ENCODE results near the gene NUP42. TPM values are rescaled to one million over a fixed set of nuclear protein-coding genes. Genes with fewer than 3 reads are reported as not detected.
"Not testable (repeated sequence)": the region's sequence is repeated elsewhere in the genome, so short reads cannot be mapped to it uniquely, and the experiment has no call there.

Gene NUP42
- total RNA-seq, 1 experiment from 2014 or later, result 38.6 TPM

DNA sequence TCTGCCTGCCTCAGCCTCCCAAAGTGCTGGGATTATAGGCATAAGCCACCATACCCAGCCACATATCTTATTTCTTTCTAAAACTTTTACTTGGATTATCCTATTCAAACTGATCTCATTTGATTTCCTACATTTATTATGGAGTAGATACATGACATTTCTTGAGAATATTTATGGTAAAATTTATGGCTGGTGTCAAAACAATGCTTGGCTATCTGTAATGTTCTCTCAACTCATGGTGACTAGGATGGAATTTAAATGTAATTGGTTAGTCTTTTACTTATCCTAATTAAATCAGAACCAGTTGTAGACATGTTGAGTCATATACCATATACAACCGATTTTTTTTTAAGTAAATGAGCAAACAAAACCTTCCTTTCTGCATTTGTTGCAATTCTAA, 4.1 kb downstream of the NUP42 start:
- BruUV-seq (replicated peaks), result no TSS peak
- TF ChIP-seq, protein P1, sequence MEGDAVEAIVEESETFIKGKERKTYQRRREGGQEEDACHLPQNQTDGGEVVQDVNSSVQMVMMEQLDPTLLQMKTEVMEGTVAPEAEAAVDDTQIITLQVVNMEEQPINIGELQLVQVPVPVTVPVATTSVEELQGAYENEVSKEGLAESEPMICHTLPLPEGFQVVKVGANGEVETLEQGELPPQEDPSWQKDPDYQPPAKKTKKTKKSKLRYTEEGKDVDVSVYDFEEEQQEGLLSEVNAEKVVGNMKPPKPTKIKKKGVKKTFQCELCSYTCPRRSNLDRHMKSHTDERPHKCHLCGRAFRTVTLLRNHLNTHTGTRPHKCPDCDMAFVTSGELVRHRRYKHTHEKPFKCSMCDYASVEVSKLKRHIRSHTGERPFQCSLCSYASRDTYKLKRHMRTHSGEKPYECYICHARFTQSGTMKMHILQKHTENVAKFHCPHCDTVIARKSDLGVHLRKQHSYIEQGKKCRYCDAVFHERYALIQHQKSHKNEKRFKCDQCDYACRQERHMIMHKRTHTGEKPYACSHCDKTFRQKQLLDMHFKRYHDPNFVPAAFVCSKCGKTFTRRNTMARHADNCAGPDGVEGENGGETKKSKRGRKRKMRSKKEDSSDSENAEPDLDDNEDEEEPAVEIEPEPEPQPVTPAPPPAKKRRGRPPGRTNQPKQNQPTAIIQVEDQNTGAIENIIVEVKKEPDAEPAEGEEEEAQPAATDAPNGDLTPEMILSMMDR (IDR thresholded peaks at IDR 0.05; ENCODE audit: insufficient read depth in 1 of 2, low read depth in 1 of 2, low read length in 1 of 2, severe bottlenecking in 1 of 2, unreplicated experiment in 1 of 2), result no peak
- no peak overlapping the region for H3K27ac Mint-ChIP-seq (ENCODE audit: unreplicated experiment)
- DNase-seq, result no peak
- ChIA-PET POLR2A (no interaction called here), CTCF (interaction anchor here (0.9 kb wide), 1 partner anchor 14 kb away, joined by 4 read pairs; no protein-coding TSS in a partner anchor)
- no peaks in the 10 kb centered on the region for H3K9me3 Mint-ChIP-seq (ENCODE audit: unreplicated experiment)
- intact Hi-C loops (cut with micrococcal nuclease; ENCODE audit: unreplicated experiment), result loop anchor here (1.0 to 10.0 kb wide), 3 partner anchors 76 to 349 kb away; partner anchors contain the start of gene TRA2A
- no peaks in the 10 kb centered on the region for H3K4me1 Mint-ChIP-seq (ENCODE audit: low read depth, unreplicated experiment)
- H3K4me1 ChIP-seq, result 0 out of 2 replicates have a peak, but pooled peaks cover 6% of the 10 kb centered on the region
- peaks cover 68% of the 10 kb centered on the region for H3K36me3 Mint-ChIP-seq (ENCODE audit: insufficient read depth, unreplicated experiment)
- peaks cover under 1% of the 10 kb centered on the region; the same call in 1 of the 2 replicates for H3K36me3 ChIP-seq (ENCODE audit: control insufficient read depth, insufficient read depth, low read length)
- no peak overlapping the region for H3K4me3 Mint-ChIP-seq (ENCODE audit: unreplicated experiment)
- no peaks in the 10 kb centered on the region for H3K27me3 Mint-ChIP-seq (ENCODE audit: insufficient read depth, unreplicated experiment)
- H3K27me3 ChIP-seq (replicated peaks; ENCODE audit: control insufficient read depth, insufficient read depth, low read length), result no peaks in the 10 kb centered on the region
- H3K4me3 ChIP-seq (ENCODE audit: low read depth, low read length), result no peak overlapping the region
- H3K9me3 ChIP-seq, result no peaks in the 10 kb centered on the region

DNA sequence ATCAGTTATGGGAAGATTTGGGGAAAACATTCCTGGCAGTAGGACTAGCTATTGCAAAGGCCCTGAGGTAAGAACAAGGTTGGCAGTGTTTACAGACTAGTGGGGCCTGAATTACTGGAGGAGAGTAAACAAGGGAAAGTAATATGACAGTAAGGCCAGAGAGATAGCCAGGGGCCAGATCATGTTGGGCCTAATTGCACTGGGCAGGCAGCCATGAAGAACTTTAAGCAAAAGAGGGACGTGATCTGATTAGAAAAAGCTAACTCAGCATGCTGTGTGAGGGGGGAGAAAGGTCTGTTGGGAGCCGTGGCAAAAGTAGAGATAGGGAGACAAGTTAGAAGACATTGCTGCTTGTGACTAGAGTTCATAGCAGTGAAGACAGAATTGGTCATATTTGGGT, 9.2 kb downstream of the NUP42 start:
- DNase-seq, result no peak
- Mint-ChIP-seq H3K4me1 (ENCODE audit: low read depth, unreplicated experiment) (no peaks in the 10 kb centered on the region), H3K36me3 (ENCODE audit: insufficient read depth, unreplicated experiment) (peaks cover 74% of the 10 kb centered on the region), H3K9me3 (ENCODE audit: unreplicated experiment) (no peaks in the 10 kb centered on the region), H3K4me3 (ENCODE audit: unreplicated experiment) (no peak overlapping the region), H3K27me3 (ENCODE audit: insufficient read depth, unreplicated experiment) (no peaks in the 10 kb centered on the region), H3K27ac (ENCODE audit: unreplicated experiment) (no peak overlapping the region)
- H3K4me3 ChIP-seq (ENCODE audit: low read depth, low read length), result no peak overlapping the region
- H3K4me1 ChIP-seq, result no peaks in the 10 kb centered on the region
- POLR2A ChIA-PET, result interaction anchor here (0.6 kb wide), 1 partner anchor 86 kb away, joined by 3 read pairs; the partner anchor contains the start of gene KLHL7
- peaks cover 1% of the 10 kb centered on the region; the same call in 1 of the 2 replicates for H3K36me3 ChIP-seq (ENCODE audit: control insufficient read depth, insufficient read depth, low read length)
- CTCF ChIA-PET, result interaction anchor here (0.6 kb wide), 1 partner anchor 8 kb away, joined by 6 read pairs; no protein-coding TSS in a partner anchor
- H3K9me3 ChIP-seq, result no peaks in the 10 kb centered on the region
- TF ChIP-seq, protein P1 (IDR thresholded peaks at IDR 0.05; ENCODE audit: insufficient read depth in 1 of 2, low read depth in 1 of 2, low read length in 1 of 2, severe bottlenecking in 1 of 2, unreplicated experiment in 1 of 2), result no peak
- intact Hi-C loops (cut with micrococcal nuclease; ENCODE audit: unreplicated experiment), result no loop called here
- BruUV-seq (replicated peaks), result no TSS peak
- no peaks in the 10 kb centered on the region for H3K27me3 ChIP-seq (replicated peaks; ENCODE audit: control insufficient read depth, insufficient read depth, low read length)

DNA sequence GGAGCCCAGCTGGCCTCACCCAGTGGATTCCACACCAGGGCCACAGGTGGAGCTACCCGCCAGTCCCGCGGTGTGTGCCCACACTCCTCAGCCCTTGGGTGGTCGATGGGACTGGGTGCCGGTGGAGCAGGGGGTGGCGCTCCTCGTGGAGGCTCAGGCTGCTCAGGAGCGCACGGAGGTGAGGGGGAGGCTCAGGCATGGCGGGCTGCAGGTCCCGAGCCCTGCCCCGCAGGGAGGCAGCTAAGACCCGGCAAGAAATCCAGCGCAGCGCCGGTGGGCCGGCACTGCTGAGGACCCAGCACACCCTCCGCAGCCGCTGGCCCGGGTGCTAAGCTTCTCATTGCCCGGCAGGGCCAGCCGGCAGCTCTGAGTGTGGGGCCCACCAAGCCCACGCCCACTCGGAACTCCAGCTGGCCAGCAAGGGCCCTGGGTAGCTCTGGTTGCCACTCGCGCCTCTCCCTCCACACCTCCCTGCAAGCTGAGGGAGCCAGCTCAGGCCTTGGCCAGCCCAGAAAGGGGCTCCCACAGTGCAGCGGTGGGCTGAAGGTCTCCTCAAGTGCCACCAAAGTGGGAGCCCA, 11.9 kb downstream of the NUP42 start:
- H3K27me3 ChIP-seq (replicated peaks; ENCODE audit: control insufficient read depth, insufficient read depth, low read length); CTCF ChIA-PET; H3K4me3 Mint-ChIP-seq (ENCODE audit: unreplicated experiment); H3K27ac Mint-ChIP-seq (ENCODE audit: unreplicated experiment); H3K9me3 ChIP-seq; H3K9me3 Mint-ChIP-seq (ENCODE audit: unreplicated experiment); H3K36me3 ChIP-seq (ENCODE audit: control insufficient read depth, insufficient read depth, low read length); BruUV-seq (replicated peaks); H3K4me3 ChIP-seq (ENCODE audit: low read depth, low read length); H3K27me3 Mint-ChIP-seq (ENCODE audit: insufficient read depth, unreplicated experiment); DNase-seq; H3K4me1 ChIP-seq; H3K4me1 Mint-ChIP-seq (ENCODE audit: low read depth, unreplicated experiment); intact Hi-C loops (cut with micrococcal nuclease; ENCODE audit: unreplicated experiment): not testable (repeated sequence)
- H3K36me3 Mint-ChIP-seq (ENCODE audit: insufficient read depth, unreplicated experiment), result peaks cover 71% of the 10 kb centered on the region
- POLR2A ChIA-PET, result interaction anchor here (0.5 kb wide), 1 partner anchor 13 kb away, joined by 6 read pairs; no protein-coding TSS in a partner anchor
